HepG2 (cell line): ENCODE data around the gene SLC43A3. TPM values are rescaled to one million over a fixed set of nuclear protein-coding genes. Genes with fewer than 3 reads are reported as not detected.

Experiments
- ELF4 ChIP-seq: sonication (generic); formaldehyde crosslinking; IDR thresholded peaks from 2 replicates; pipeline ENCODE4 v1.5.0; 2020; ENCODE audit warnings: missing genetic modification reagents, mild to moderate bottlenecking, moderate library complexity, borderline replicate concordance
- EZH2 ChIP-seq: conservative IDR thresholded peaks from 2 replicates; pipeline ENCODE4 v1.6.1; 2012; ENCODE audit warnings: mild to moderate bottlenecking, low read depth, low read length, moderate library complexity
- FOSL1 ChIP-seq: sonication (generic); formaldehyde crosslinking; IDR thresholded peaks from 2 replicates; pipeline ENCODE4 v1.9.0; 2021; ENCODE audit warnings: missing genetic modification reagents, borderline replicate concordance
- FOXM1 ChIP-seq: sonication (generic); formaldehyde crosslinking; IDR thresholded peaks from 2 replicates; pipeline ENCODE4 v1.5.0; 2020; ENCODE audit warnings: missing genetic modification reagents
- GTF2F1 ChIP-seq: fragments of 150-350 bp; IDR thresholded peaks from 2 replicates; pipeline ENCODE4 v1.6.1; 2014; ENCODE audit warnings: low read length
- HBP1 ChIP-seq: IDR thresholded peaks from 2 replicates; pipeline ENCODE4 v1.6.1; 2016; ENCODE audit warnings: low read depth, control low read depth
- NAIF1 ChIP-seq: sonication (generic); formaldehyde crosslinking; IDR thresholded peaks from 2 replicates; pipeline ENCODE4 v1.5.0; 2020; ENCODE audit warnings: mild to moderate bottlenecking, missing genetic modification reagents, borderline replicate concordance
- PATZ1 ChIP-seq: sonication (generic); formaldehyde crosslinking; IDR thresholded peaks from 2 replicates; pipeline ENCODE4 v1.4.0; 2020; ENCODE audit warnings: missing genetic modification reagents
- PHF21A ChIP-seq: sonication (generic); formaldehyde crosslinking; IDR thresholded peaks from 2 replicates; pipeline ENCODE4 v1.5.0; 2020; ENCODE audit warnings: mild to moderate bottlenecking, missing genetic modification reagents
- STAG1 ChIP-seq: sonication (generic); formaldehyde crosslinking; IDR thresholded peaks from 2 replicates; pipeline ENCODE4 v1.4.0; 2020; ENCODE audit warnings: missing genetic modification reagents
- ZBTB7A ChIP-seq: sonication (generic); formaldehyde crosslinking; IDR thresholded peaks from 2 replicates; pipeline ENCODE4 v1.8.0; 2022; ENCODE audit warnings: mild to moderate bottlenecking, missing genetic modification reagents
- ZNF503 ChIP-seq: sonication (generic); formaldehyde crosslinking; IDR thresholded peaks from 2 replicates; pipeline ENCODE4 v1.4.0; 2020; ENCODE audit warnings: missing genetic modification reagents
- polyA plus RNA-seq, 8 experiments: library from polyadenylated mRNA; depleted of rRNA in 3 of 8; stranded (reverse) in 7 of 8; unstranded in 1 of 8; fragments of >200 nt; fragmentation: Illumina TruSeq in 4 of 8; extraction: Trizol in 4 of 8; gene quantifications; 2 replicates each; pipeline versions ENCODE4 v1.2.1 to v1.2.3, GENCODE V29; 2011 to 2016; ENCODE audit warnings: low read depth in 4 of 8, missing spikeins in 1 of 8, mixed read lengths in 1 of 8; ENCODE audit not compliant: insufficient read depth in 1 of 8
- total RNA-seq, 5 experiments: library from RNA; depleted of rRNA; stranded (reverse); fragments of >200 nt; fragmentation: Illumina TruSeq; extraction: Trizol; gene quantifications; 2 replicates each; pipeline ENCODE4 v1.2.3, GENCODE V29; 2016; ENCODE audit warnings: low read depth in 1 of 5
- TF ChIP-seq, protein P1 (sequence below): sonication (generic); formaldehyde crosslinking; IDR thresholded peaks from 2 replicates; pipeline ENCODE4 v1.5.0; 2020; ENCODE audit warnings: mild to moderate bottlenecking, missing genetic modification reagents
- TF ChIP-seq, protein P2 (sequence below): sonication (generic); formaldehyde crosslinking; conservative IDR thresholded peaks from 2 replicates; pipeline ENCODE4 v1.8.0; 2022; ENCODE audit warnings: low read depth, missing genetic modification reagents
- TF ChIP-seq, protein P3 (sequence below): sonication (generic); formaldehyde crosslinking; IDR thresholded peaks from 2 replicates; pipeline ENCODE4 v1.9.0; 2021; ENCODE audit warnings: missing genetic modification reagents, borderline replicate concordance
- TF ChIP-seq, protein P4 (sequence below): sonication (generic); formaldehyde crosslinking; IDR thresholded peaks from 2 replicates; pipeline ENCODE4 v1.8.0; 2022; ENCODE audit warnings: low read depth, missing genetic modification reagents

SLC43A3 gene
- total and polyA plus RNA-seq, 2 of the 13 experiments (the other 11 are each of a cell fraction or from before 2014, with no cell fraction given): 2.6 TPM; not detected in 1

DNA sequence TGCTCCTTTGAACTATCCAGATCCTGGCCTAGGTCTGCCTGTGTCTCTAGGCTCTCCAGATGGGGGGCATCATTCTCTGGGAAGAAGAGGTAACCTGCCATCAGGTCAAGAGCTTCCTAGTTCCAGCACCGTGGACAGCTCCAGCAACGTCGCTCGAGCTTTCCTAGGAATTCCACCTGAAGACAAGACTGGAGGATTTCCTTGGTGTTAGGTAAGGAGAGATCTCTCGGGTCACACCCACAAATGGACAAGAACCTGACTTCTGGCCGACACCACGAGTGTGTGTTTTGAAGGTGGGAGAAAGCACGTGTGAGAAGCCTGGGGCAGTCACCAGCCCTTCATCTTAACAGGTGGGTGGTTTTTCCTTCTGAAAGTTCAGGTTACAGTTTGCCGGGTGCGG is 47.2 kb downstream of the SLC43A3 start (continued):
- TF ChIP-seq HBP1 (CRISPR knock-in tag) (peak; percentile 63; the same call in 1 of the 2 replicates), GTF2F1 (no peak), EZH2 (no peak), PHF21A (CRISPR knock-in tag) (no peak), FOXM1 (CRISPR knock-in tag) (no peak), NAIF1 (CRISPR knock-in tag) (no peak), STAG1 (CRISPR knock-in tag) (no peak), PATZ1 (CRISPR knock-in tag) (no peak), ZNF503 (CRISPR knock-in tag) (no peak), ELF4 (CRISPR knock-in tag) (no peak), ZBTB7A (CRISPR knock-in tag) (no peak), FOSL1 (CRISPR knock-in tag) (no peak)
- TF ChIP-seq, protein P1, sequence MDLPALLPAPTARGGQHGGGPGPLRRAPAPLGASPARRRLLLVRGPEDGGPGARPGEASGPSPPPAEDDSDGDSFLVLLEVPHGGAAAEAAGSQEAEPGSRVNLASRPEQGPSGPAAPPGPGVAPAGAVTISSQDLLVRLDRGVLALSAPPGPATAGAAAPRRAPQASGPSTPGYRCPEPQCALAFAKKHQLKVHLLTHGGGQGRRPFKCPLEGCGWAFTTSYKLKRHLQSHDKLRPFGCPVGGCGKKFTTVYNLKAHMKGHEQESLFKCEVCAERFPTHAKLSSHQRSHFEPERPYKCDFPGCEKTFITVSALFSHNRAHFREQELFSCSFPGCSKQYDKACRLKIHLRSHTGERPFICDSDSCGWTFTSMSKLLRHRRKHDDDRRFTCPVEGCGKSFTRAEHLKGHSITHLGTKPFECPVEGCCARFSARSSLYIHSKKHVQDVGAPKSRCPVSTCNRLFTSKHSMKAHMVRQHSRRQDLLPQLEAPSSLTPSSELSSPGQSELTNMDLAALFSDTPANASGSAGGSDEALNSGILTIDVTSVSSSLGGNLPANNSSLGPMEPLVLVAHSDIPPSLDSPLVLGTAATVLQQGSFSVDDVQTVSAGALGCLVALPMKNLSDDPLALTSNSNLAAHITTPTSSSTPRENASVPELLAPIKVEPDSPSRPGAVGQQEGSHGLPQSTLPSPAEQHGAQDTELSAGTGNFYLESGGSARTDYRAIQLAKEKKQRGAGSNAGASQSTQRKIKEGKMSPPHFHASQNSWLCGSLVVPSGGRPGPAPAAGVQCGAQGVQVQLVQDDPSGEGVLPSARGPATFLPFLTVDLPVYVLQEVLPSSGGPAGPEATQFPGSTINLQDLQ (CRISPR knock-in tag): no peak
- TF ChIP-seq, protein P2, sequence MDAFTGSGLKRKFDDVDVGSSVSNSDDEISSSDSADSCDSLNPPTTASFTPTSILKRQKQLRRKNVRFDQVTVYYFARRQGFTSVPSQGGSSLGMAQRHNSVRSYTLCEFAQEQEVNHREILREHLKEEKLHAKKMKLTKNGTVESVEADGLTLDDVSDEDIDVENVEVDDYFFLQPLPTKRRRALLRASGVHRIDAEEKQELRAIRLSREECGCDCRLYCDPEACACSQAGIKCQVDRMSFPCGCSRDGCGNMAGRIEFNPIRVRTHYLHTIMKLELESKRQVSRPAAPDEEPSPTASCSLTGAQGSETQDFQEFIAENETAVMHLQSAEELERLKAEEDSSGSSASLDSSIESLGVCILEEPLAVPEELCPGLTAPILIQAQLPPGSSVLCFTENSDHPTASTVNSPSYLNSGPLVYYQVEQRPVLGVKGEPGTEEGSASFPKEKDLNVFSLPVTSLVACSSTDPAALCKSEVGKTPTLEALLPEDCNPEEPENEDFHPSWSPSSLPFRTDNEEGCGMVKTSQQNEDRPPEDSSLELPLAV (CRISPR knock-in tag): no peak
- TF ChIP-seq, protein P3, sequence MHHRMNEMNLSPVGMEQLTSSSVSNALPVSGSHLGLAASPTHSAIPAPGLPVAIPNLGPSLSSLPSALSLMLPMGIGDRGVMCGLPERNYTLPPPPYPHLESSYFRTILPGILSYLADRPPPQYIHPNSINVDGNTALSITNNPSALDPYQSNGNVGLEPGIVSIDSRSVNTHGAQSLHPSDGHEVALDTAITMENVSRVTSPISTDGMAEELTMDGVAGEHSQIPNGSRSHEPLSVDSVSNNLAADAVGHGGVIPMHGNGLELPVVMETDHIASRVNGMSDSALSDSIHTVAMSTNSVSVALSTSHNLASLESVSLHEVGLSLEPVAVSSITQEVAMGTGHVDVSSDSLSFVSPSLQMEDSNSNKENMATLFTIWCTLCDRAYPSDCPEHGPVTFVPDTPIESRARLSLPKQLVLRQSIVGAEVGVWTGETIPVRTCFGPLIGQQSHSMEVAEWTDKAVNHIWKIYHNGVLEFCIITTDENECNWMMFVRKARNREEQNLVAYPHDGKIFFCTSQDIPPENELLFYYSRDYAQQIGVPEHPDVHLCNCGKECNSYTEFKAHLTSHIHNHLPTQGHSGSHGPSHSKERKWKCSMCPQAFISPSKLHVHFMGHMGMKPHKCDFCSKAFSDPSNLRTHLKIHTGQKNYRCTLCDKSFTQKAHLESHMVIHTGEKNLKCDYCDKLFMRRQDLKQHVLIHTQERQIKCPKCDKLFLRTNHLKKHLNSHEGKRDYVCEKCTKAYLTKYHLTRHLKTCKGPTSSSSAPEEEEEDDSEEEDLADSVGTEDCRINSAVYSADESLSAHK: no peak
- TF ChIP-seq, protein P4, sequence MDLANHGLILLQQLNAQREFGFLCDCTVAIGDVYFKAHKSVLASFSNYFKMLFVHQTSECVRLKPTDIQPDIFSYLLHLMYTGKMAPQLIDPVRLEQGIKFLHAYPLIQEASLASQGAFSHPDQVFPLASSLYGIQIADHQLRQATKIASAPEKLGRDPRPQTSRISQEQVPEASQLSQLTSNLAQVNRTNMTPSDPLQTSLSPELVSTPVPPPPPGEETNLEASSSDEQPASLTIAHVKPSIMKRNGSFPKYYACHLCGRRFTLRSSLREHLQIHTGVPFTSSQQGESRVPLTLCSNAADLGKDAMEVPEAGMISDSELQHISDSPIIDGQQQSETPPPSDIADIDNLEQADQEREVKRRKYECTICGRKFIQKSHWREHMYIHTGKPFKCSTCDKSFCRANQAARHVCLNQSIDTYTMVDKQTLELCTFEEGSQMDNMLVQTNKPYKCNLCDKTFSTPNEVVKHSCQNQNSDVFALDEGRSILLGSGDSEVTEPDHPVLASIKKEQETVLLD (CRISPR knock-in tag): no peak
